CD4-positive, alpha-beta T cell (primary cell): Measurements from ENCODE around the gene POM121. TPM values are rescaled to one million over a fixed set of nuclear protein-coding genes. Genes with fewer than 3 reads are reported as not detected.
"Not testable (repeated sequence)": the region's sequence is repeated elsewhere in the genome, so short reads cannot be mapped to it uniquely, and the experiment has no call there.

Experiments
- ATAC-seq: fragments of 200-7000 bp; cut with Tn5 transposase; one replicate; pipeline ENCODE4 v1.10.0; 2022; ENCODE audit warnings: mild to moderate bottlenecking; ENCODE audit not compliant: poor library complexity
- CTCF ChIA-PET: fragments of 350-600 bp; sonication (Branson Sonifier 250); formaldehyde crosslinking; loops from one replicate; lab custom pipeline; 2021; ENCODE audit warnings: antibody characterized with exemption, inconsistent platforms; lab: Charles Lee
- POLR2A ChIA-PET: fragments of 350-600 bp; sonication (Branson Sonifier 250); formaldehyde crosslinking; loops from one replicate; lab custom pipeline; 2021; ENCODE audit warnings: antibody characterized with exemption, inconsistent platforms; lab: Charles Lee
- DNase-seq, 14 experiments: peaks; one replicate each; pipeline ENCODE4 v3.0.0-alpha.2; 2013 to 2020; ENCODE audit warnings: mixed read lengths in 2 of 14
- H3K27ac ChIP-seq, 2 donors: one replicate each; pipeline versions ENCODE4 v1.5.1 to v1.7.0; 2013; ENCODE audit warnings: low read length in 2 of 2, low read depth in 1 of 2, mild to moderate bottlenecking in 1 of 2
- H3K27me3 ChIP-seq, 2 experiments: 1 replicate in 1 of 2; 2 replicates in 1 of 2; pipeline versions ENCODE4 v1.6.1 to v1.7.0; 2013; ENCODE audit warnings: low read length in 2 of 2, control low read depth in 1 of 2, mild to moderate bottlenecking in 1 of 2, moderate library complexity in 1 of 2; ENCODE audit not compliant: insufficient read depth in 2 of 2, control insufficient read depth in 1 of 2
- H3K36me3 ChIP-seq: one replicate; pipeline ENCODE4 v1.6.1; 2013; ENCODE audit warnings: low read length, control low read depth; ENCODE audit not compliant: insufficient read depth
- H3K4me1 ChIP-seq: one replicate; pipeline ENCODE4 v1.6.1; 2013; ENCODE audit warnings: low read length, control low read depth; ENCODE audit not compliant: insufficient read depth
- H3K4me3 ChIP-seq: one replicate; pipeline ENCODE4 v1.5.1; 2013; ENCODE audit warnings: mild to moderate bottlenecking, low read length, moderate library complexity
- H3K9me3 ChIP-seq, 2 experiments: 1 replicate in 1 of 2; 2 replicates in 1 of 2; pipeline versions ENCODE4 v1.6.1 to v1.7.0; 2013; ENCODE audit warnings: low read length in 2 of 2, mild to moderate bottlenecking in 2 of 2, control low read depth in 1 of 2, moderate library complexity in 1 of 2; ENCODE audit not compliant: control insufficient read depth in 1 of 2, insufficient read depth in 1 of 2
- H3K27ac Mint-ChIP-seq: one replicate; pipeline ENCODE4 v1.8.0; 2020; ENCODE audit warnings: mixed read lengths
- H3K27me3 Mint-ChIP-seq: one replicate; pipeline ENCODE4 v1.8.0; 2021; ENCODE audit warnings: mixed read lengths
- H3K36me3 Mint-ChIP-seq: one replicate; pipeline ENCODE4 v1.8.0; 2021; ENCODE audit warnings: low read depth, mixed read lengths
- H3K4me1 Mint-ChIP-seq: one replicate; pipeline ENCODE4 v1.8.0; 2021; ENCODE audit warnings: low read depth, mixed read lengths
- H3K4me3 Mint-ChIP-seq: one replicate; pipeline ENCODE4 v1.8.0; 2020; ENCODE audit warnings: mild to moderate bottlenecking, mixed read lengths
- H3K9me3 Mint-ChIP-seq: one replicate; pipeline ENCODE4 v1.8.0; 2020; ENCODE audit warnings: mixed read lengths
- intact Hi-C, 2 experiments: fragments of 100-400 bp; cut with DNase I in 1 of 2; cut with micrococcal nuclease in 1 of 2; formaldehyde crosslinking; loops; one replicate each; pipeline versions ENCODE4 v1.15.1 to v1.9.0; 2023 to 2025; cut with DNase I, micrococcal nuclease
- total RNA-seq, 174 experiments: library from RNA in 2 of 174; stranded (reverse) in 2 of 174; gene quantifications; one replicate each; pipeline ENCODE4 v1.2.3 and lab custom pipeline; 2021 to 2026

The POM121 gene
- total RNA-seq, 2 experiments from 2014 or later = 66.2 to 67.9 TPM

GRCh38 chr7:72949686-72950085 is 24.8 kb downstream of the POM121 start:
- intact Hi-C loops, DNase-seq, H3K4me1 ChIP-seq, H3K9me3 ChIP-seq, H3K9me3 Mint-ChIP-seq, H3K36me3 Mint-ChIP-seq, H3K4me3 ChIP-seq, H3K4me1 Mint-ChIP-seq, H3K27ac ChIP-seq, POLR2A ChIA-PET, H3K27ac Mint-ChIP-seq, H3K27me3 Mint-ChIP-seq, ATAC-seq, CTCF ChIA-PET, H3K27me3 ChIP-seq: not testable (repeated sequence)
- peak overlapping the region; percentile 34 for H3K4me3 Mint-ChIP-seq
- H3K36me3 ChIP-seq = peaks cover 20% of the 10 kb centered on the region

- H3K27ac Mint-ChIP-seq, H3K27me3 Mint-ChIP-seq: not testable (repeated sequence)
Measured at GRCh38 chr7:72950432-72950831, 25.5 kb downstream of the POM121 start.

GRCh38 chr7:72953901-72954562 is 29.1 kb downstream of the POM121 start:
- peak overlapping the region; percentile 22 for H3K4me3 ChIP-seq
- CTCF ChIA-PET, DNase-seq, H3K4me1 ChIP-seq, H3K27me3 ChIP-seq, H3K4me3 Mint-ChIP-seq, H3K9me3 Mint-ChIP-seq, H3K36me3 ChIP-seq, H3K27me3 Mint-ChIP-seq, H3K27ac ChIP-seq, intact Hi-C loops, H3K9me3 ChIP-seq, H3K36me3 Mint-ChIP-seq, H3K4me1 Mint-ChIP-seq, POLR2A ChIA-PET, H3K27ac Mint-ChIP-seq: not testable (repeated sequence)
- peak; percentile 50 for ATAC-seq

More at GRCh38 chr7:72950432-72950831, 25.5 kb downstream of the POM121 start:
- H3K4me1 Mint-ChIP-seq, DNase-seq, H3K4me1 ChIP-seq, CTCF ChIA-PET, H3K9me3 ChIP-seq, H3K4me3 ChIP-seq, intact Hi-C loops, H3K9me3 Mint-ChIP-seq, H3K36me3 Mint-ChIP-seq, POLR2A ChIA-PET, ATAC-seq, H3K27ac ChIP-seq, H3K27me3 ChIP-seq, H3K4me3 Mint-ChIP-seq: not testable (repeated sequence)
- peaks cover 17% of the 10 kb centered on the region for H3K36me3 ChIP-seq

DNA sequence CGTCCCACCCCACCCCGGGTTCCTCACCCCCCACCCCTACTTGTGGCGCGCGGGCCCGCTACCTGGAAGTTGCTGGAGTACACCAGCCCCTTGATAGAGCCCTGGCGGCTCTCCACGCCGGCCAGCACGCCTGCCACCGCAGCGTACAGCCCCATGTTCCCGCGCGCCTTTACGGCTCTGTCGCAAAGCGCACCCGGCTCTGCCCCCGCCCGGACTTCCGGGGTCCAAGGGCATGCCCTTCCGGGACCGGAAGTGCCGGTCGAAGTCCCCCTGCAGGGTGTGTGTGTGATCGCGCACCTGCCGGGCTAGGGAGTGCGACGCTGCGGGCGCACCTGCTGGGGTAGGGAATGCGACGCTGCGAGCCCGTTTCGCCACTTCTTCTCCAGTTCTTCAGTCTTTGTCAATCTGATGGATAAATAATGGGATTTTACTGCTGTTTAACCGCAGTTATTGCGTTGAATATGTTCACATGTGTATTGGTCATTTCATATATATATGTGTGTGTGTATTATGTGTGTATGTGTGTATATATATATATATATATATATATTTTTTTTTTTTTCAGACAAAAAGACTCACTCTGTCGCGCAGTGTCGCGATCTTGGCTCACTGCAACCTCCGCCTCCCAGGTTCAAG is 29.8 kb downstream of the POM121 start:
- H3K36me3 Mint-ChIP-seq, H3K9me3 Mint-ChIP-seq, intact Hi-C loops, H3K9me3 ChIP-seq, H3K4me1 Mint-ChIP-seq, H3K27me3 Mint-ChIP-seq, CTCF ChIA-PET, H3K36me3 ChIP-seq, POLR2A ChIA-PET, H3K27ac ChIP-seq, H3K4me1 ChIP-seq, H3K27me3 ChIP-seq: not testable (repeated sequence)
- Mint-ChIP-seq H3K4me3 (peak overlapping the region; percentile 91), H3K27ac (peak overlapping the region; percentile 65)
- peak overlapping the region; percentile 22 for H3K4me3 ChIP-seq
- DNase-seq (peak in 1 of 14 experiments; percentile 10), ATAC-seq (peak; percentile 85)

DNA sequence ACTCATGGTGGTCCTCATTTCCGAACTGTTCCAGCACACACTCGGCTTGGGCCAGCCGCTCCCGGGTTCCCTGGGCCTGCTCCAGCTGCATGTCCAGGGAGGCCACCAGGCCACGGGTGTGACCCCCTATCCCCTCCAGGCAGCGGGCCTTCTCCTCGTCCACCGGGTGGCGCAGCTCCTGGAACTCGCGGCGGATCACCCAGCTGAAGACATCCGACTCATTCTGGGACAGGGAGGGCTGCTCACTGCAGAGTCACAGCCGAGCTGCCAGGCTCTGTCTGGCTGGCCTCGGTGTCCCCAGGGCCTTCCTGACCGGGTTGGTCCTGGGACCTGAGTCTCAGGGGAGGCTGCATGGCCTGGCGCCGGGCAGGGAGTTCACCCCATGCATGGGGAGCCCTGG is 35.1 kb downstream of the POM121 start:
- H3K36me3 Mint-ChIP-seq, POLR2A ChIA-PET, H3K27ac Mint-ChIP-seq, H3K36me3 ChIP-seq, H3K9me3 ChIP-seq, H3K4me3 Mint-ChIP-seq, H3K9me3 Mint-ChIP-seq, ATAC-seq, H3K4me3 ChIP-seq, H3K27me3 ChIP-seq, DNase-seq, H3K4me1 Mint-ChIP-seq, intact Hi-C loops, H3K27me3 Mint-ChIP-seq, CTCF ChIA-PET, H3K27ac ChIP-seq, H3K4me1 ChIP-seq: not testable (repeated sequence)

DNA sequence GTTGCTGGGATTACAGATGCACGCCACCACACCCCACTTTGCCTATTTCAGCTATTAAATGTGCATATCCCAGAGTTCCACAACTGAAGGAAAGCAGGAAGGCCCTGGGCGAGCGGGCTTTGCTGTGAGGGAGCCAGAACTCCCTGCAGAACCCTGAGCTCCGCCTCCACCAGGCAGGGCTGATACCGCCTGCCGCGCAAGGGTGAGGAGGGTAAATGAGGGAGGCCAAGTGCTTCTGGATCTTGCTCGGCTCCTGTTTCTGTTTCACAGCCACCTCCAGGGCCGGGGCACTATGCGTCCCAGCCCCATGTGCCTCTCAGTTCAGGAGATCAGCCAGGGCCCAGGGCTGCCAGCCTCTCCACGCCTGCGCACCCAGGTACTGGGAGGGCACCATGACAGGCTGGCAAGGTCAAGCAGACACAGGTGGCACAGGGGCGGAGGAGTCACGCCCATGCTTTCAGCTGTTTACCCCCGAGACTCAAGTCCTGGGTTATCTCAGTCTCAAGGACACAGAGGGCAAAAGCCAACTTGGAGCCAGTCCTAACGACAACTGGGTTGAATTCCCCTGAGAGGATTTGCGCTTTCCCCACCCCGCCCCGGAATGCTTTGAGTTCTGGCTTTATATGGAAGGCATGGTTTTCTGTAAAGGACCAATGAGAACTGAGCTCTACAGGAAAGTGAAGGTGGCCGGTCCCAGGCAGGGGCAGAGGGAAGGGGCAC is 35.9 kb downstream of the POM121 start:
- H3K27me3 Mint-ChIP-seq, H3K27ac ChIP-seq, CTCF ChIA-PET, POLR2A ChIA-PET, H3K36me3 ChIP-seq, intact Hi-C loops, H3K4me1 Mint-ChIP-seq, H3K27me3 ChIP-seq, H3K4me3 Mint-ChIP-seq, H3K36me3 Mint-ChIP-seq, H3K4me1 ChIP-seq, H3K9me3 Mint-ChIP-seq, H3K9me3 ChIP-seq, H3K4me3 ChIP-seq, ATAC-seq, H3K27ac Mint-ChIP-seq, DNase-seq: not testable (repeated sequence)

- intact Hi-C loops, H3K9me3 ChIP-seq, H3K27ac Mint-ChIP-seq, H3K4me1 Mint-ChIP-seq, CTCF ChIA-PET, H3K4me3 ChIP-seq, H3K27ac ChIP-seq, H3K27me3 Mint-ChIP-seq, ATAC-seq, POLR2A ChIA-PET, H3K36me3 ChIP-seq, H3K9me3 Mint-ChIP-seq, DNase-seq, H3K36me3 Mint-ChIP-seq, H3K27me3 ChIP-seq, H3K4me3 Mint-ChIP-seq, H3K4me1 ChIP-seq: not testable (repeated sequence)
Measured at GRCh38 chr7:72961346-72961650, 36.4 kb downstream of the POM121 start.
